Suprapubic skin (tissue), 4 donors: ENCODE results near the gene PRKAR2A.

ENCODE experiments used
- POLR2A ChIP-seq, 2 donors: fragments of 450-650 bp; IDR thresholded peaks; one replicate each; pipeline ENCODE4 v1.6.1; 2017; ENCODE audit warnings: antibody characterized with exemption in 2 of 2, mild to moderate bottlenecking in 2 of 2, moderate library complexity in 2 of 2
- POLR2AphosphoS5 ChIP-seq, 3 donors: sonication (generic); formaldehyde crosslinking; IDR thresholded peaks; one replicate each; pipeline ENCODE4 v1.6.1; 2017; ENCODE audit warnings: antibody characterized with exemption in 3 of 3
- TF ChIP-seq, protein P1 (sequence below), 2 donors: fragments of 200-600 bp in 1 of 2; fragments of 450-650 bp in 1 of 2; sonication (generic) in 1 of 2; IDR thresholded peaks; one replicate each; pipeline ENCODE4 v1.5.1; 2016 to 2019; ENCODE audit warnings: antibody characterized with exemption in 2 of 2, mild to moderate bottlenecking in 1 of 2, moderate library complexity in 1 of 2

DNA sequence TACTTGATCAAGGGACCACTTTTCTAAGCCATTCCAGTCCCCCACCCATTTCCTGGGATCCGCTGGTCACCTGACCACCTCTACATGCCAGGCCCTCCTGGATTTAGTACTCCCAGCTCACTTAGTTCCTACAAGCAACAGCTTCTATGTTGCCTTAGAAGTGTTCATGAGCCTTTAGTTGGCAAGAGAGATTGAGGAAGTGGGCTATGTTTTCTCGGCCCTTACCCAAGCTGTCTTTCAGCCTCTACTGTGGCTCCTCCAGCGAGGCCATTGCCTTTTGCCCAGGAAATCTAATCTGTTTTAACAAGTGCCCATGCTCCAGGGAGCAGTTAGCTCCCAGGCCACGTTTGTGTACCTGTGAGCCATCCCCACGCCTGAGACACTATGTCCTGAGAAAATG is 4.5 kb upstream of the PRKAR2A start:
- TF ChIP-seq POLR2A (IDR thresholded peaks at IDR 0.05), result no peak
- TF ChIP-seq, protein P1, sequence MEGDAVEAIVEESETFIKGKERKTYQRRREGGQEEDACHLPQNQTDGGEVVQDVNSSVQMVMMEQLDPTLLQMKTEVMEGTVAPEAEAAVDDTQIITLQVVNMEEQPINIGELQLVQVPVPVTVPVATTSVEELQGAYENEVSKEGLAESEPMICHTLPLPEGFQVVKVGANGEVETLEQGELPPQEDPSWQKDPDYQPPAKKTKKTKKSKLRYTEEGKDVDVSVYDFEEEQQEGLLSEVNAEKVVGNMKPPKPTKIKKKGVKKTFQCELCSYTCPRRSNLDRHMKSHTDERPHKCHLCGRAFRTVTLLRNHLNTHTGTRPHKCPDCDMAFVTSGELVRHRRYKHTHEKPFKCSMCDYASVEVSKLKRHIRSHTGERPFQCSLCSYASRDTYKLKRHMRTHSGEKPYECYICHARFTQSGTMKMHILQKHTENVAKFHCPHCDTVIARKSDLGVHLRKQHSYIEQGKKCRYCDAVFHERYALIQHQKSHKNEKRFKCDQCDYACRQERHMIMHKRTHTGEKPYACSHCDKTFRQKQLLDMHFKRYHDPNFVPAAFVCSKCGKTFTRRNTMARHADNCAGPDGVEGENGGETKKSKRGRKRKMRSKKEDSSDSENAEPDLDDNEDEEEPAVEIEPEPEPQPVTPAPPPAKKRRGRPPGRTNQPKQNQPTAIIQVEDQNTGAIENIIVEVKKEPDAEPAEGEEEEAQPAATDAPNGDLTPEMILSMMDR (IDR thresholded peaks at IDR 0.05), result no peak
- no peak for TF ChIP-seq POLR2AphosphoS5 (IDR thresholded peaks at IDR 0.05)
